Suprapubic skin (tissue), 4 donors: ENCODE results near the gene ZBTB40. TPM values are rescaled to one million over a fixed set of nuclear protein-coding genes. Genes with fewer than 3 reads are reported as not detected.

Experiments
- DNase-seq, 2 donors: peaks; one replicate each; pipeline ENCODE4 v3.0.0-alpha.2; 2019; ENCODE audit warnings: low spot score in 2 of 2
- H3K27ac ChIP-seq: fragments of 200-600 bp; sonication (generic); one replicate; pipeline ENCODE4 v1.5.1; 2019
- H3K27me3 ChIP-seq: fragments of 200-600 bp; sonication (generic); one replicate; pipeline ENCODE4 v1.5.1; 2019
- H3K36me3 ChIP-seq: fragments of 200-600 bp; sonication (generic); one replicate; pipeline ENCODE4 v1.5.1; 2019
- H3K4me1 ChIP-seq: fragments of 200-600 bp; sonication (generic); one replicate; pipeline ENCODE4 v1.5.1; 2019
- H3K4me3 ChIP-seq: fragments of 200-600 bp; sonication (generic); one replicate; pipeline ENCODE4 v1.5.1; 2019; ENCODE audit warnings: mild to moderate bottlenecking
- H3K9me3 ChIP-seq: fragments of 200-600 bp; sonication (generic); one replicate; pipeline ENCODE4 v1.5.1; 2019
- EP300 ChIP-seq: sonication (generic); formaldehyde crosslinking; IDR thresholded peaks from one replicate; pipeline ENCODE4 v1.6.1; 2017; ENCODE audit warnings: antibody characterized with exemption
- POLR2A ChIP-seq, 2 donors: fragments of 450-650 bp; IDR thresholded peaks; one replicate each; pipeline ENCODE4 v1.6.1; 2017; ENCODE audit warnings: antibody characterized with exemption in 2 of 2, mild to moderate bottlenecking in 2 of 2, moderate library complexity in 2 of 2
- POLR2AphosphoS5 ChIP-seq, 3 donors: sonication (generic); formaldehyde crosslinking; IDR thresholded peaks; one replicate each; pipeline ENCODE4 v1.6.1; 2017; ENCODE audit warnings: antibody characterized with exemption in 3 of 3
- WGBS: methylation state at CpG from one replicate; pipeline ENCODE4 v1.1.5; 2018; 5-methylcytosine and 5-hydroxymethylcytosine counted together
- total RNA-seq, 4 donors: library from RNA; depleted of rRNA; stranded (reverse); fragments of >200 nt; gene quantifications; one replicate each; pipeline ENCODE4 v1.1.0, GENCODE V29; 2016
- TF ChIP-seq, protein P1 (sequence below), 2 donors: fragments of 200-600 bp in 1 of 2; fragments of 450-650 bp in 1 of 2; sonication (generic) in 1 of 2; IDR thresholded peaks; one replicate each; pipeline ENCODE4 v1.5.1; 2016 to 2019; ENCODE audit warnings: antibody characterized with exemption in 2 of 2, mild to moderate bottlenecking in 1 of 2, moderate library complexity in 1 of 2

Gene ZBTB40
- total RNA-seq, 4 donors from 2014 or later, result 12.7 to 36.0 (median 17.5) TPM

DNA sequence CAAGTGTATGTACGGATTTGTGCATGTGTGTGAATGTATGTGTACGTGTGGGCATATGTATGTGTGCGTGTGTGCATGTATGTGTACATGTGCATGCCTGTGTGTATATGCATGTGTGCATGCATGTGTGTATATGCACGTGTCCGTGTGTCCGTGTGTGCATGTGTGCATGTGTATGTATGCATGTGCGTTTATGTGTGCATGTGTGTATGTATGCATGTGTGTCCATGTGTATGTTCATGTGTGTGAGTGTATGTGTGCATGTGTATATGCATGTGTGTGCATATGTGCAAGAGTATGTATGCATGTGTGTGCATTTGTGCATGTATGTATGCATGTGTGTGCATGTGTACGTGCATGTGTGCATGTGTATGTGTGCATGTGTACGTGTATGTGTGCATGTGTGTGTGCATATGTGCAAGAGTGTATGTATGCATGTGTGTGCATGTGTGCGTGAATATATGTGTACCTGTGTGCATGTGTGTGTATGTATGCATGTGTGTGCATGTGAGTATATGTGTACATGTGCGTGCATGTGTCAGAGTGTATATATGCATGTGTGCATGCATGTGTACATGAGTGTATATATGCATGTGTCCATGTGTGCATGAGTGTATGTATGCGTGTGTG is 127.2 kb downstream of the ZBTB40 start:
- TF ChIP-seq POLR2AphosphoS5 (IDR thresholded peaks at IDR 0.05), result no peak
- no peak for TF ChIP-seq EP300
- TF ChIP-seq, protein P1, sequence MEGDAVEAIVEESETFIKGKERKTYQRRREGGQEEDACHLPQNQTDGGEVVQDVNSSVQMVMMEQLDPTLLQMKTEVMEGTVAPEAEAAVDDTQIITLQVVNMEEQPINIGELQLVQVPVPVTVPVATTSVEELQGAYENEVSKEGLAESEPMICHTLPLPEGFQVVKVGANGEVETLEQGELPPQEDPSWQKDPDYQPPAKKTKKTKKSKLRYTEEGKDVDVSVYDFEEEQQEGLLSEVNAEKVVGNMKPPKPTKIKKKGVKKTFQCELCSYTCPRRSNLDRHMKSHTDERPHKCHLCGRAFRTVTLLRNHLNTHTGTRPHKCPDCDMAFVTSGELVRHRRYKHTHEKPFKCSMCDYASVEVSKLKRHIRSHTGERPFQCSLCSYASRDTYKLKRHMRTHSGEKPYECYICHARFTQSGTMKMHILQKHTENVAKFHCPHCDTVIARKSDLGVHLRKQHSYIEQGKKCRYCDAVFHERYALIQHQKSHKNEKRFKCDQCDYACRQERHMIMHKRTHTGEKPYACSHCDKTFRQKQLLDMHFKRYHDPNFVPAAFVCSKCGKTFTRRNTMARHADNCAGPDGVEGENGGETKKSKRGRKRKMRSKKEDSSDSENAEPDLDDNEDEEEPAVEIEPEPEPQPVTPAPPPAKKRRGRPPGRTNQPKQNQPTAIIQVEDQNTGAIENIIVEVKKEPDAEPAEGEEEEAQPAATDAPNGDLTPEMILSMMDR (IDR thresholded peaks at IDR 0.05), result no peak
- no peak for TF ChIP-seq POLR2A (IDR thresholded peaks at IDR 0.05)
- no peak overlapping the region for H3K4me3 ChIP-seq
- no peak for DNase-seq
- H3K27ac ChIP-seq, result no peak overlapping the region
- 96% methylated on average over 12 of the region's 12 CpGs for WGBS
- no peaks in the 10 kb centered on the region for H3K9me3 ChIP-seq
- H3K4me1 ChIP-seq, result no peaks in the 10 kb centered on the region
- peaks cover 19% of the 10 kb centered on the region for H3K27me3 ChIP-seq
- H3K36me3 ChIP-seq, result no peaks in the 10 kb centered on the region

DNA sequence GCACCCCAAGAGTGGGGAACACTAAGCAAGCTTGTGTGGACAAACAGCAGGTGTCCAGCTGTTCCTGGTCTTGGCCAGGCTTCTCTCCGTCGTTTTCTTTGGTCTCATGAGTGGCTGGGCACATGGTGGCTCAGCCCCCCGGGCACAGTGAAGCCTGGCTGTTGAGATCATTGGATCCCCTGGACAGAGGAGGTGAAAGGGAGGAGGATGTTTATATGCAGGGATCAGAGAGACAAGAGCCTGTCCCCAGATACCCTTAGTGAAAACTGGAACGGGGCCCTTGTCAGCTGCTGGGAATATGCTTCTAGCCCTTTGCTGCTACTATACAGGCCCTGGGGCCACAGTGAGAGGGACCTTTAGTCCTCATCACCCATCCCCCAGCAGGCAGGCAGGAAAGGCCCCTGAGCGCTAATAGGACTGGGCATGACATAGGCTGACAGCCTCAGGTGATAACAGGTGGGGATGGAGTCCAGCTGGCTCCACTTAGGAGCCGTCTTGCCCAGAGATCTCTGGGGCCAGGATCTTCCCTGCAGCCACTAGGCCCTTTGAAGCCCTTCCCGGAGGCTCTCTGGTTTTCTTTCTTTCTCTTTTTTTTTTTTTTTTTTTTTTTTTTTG is 128.0 kb downstream of the ZBTB40 start:
- no peak for DNase-seq
- TF ChIP-seq EP300 (no peak), POLR2AphosphoS5 (IDR thresholded peaks at IDR 0.05) (no peak), POLR2A (IDR thresholded peaks at IDR 0.05) (no peak)
- TF ChIP-seq, protein P1 (IDR thresholded peaks at IDR 0.05), result no peak
- H3K36me3 ChIP-seq, result no peaks in the 10 kb centered on the region
- no peak overlapping the region for H3K4me3 ChIP-seq
- H3K9me3 ChIP-seq, result no peaks in the 10 kb centered on the region
- H3K4me1 ChIP-seq, result no peaks in the 10 kb centered on the region
- H3K27ac ChIP-seq, result no peak overlapping the region
- WGBS, result 33% methylated on average over 7 of the region's 7 CpGs
- H3K27me3 ChIP-seq, result peaks cover 13% of the 10 kb centered on the region

Other genes starting within 250 kb of the ZBTB40 start
- gene EPHA8, start 111.6 kb downstream of the ZBTB40 start, total RNA-seq, result under 1 TPM in 2 of 4 donors, not detected in 2; 0.34 to 0.64 TPM
- 10 to 100 TPM in 2 of 4 donors, 1 to 10 TPM in 2; 7.2 to 24.3 (median 16.4) TPM for gene C1QA, start 184.8 kb downstream of the ZBTB40 start, total RNA-seq
- gene C1QC, start 191.8 kb downstream of the ZBTB40 start, total RNA-seq, result 10 to 100 TPM in 3 of 4 donors, 1 to 10 TPM in 1; 6.5 to 31.9 (median 20.4) TPM
- 10 to 100 TPM; 14.5 to 71.5 (median 33.0) TPM for gene C1QB, start 201.4 kb downstream of the ZBTB40 start, total RNA-seq